T-helper 1 cell treated with Interleukin-12 subunit alpha and Interleukin-12 subunit beta and Interleukin-4 antibody, amounts not matched to agents 30 μg/mL and 1 μg/mL, for 36 hours (primary cell): ENCODE measurements around the gene TCEAL8.
A peak's percentile ranks its signal among the peaks of the same experiment; 100 is the strongest.
"Not testable (repeated sequence)": the region's sequence is repeated elsewhere in the genome, so short reads cannot be mapped to it uniquely, and the experiment has no call there.

Experiments
- H3K27ac Mint-ChIP-seq: one replicate; pipeline ENCODE4 v1.8.0; 2021; ENCODE audit warnings: mild to moderate bottlenecking, mixed read lengths
- H3K27me3 Mint-ChIP-seq: one replicate; pipeline ENCODE4 v1.8.0; 2021; ENCODE audit warnings: low read depth, mixed read lengths
- H3K36me3 Mint-ChIP-seq: one replicate; pipeline ENCODE4 v1.8.0; 2021; ENCODE audit warnings: low read depth, mixed read lengths
- H3K4me1 Mint-ChIP-seq: one replicate; pipeline ENCODE4 v1.8.0; 2021; ENCODE audit warnings: low read depth, mixed read lengths
- H3K4me3 Mint-ChIP-seq: one replicate; pipeline ENCODE4 v1.8.0; 2021; ENCODE audit warnings: mild to moderate bottlenecking, moderate library complexity, mixed read lengths
- H3K9me3 Mint-ChIP-seq: one replicate; pipeline ENCODE4 v1.8.0; 2021; ENCODE audit warnings: mixed read lengths

Gene TCEAL8

GRCh38 chrX:103236296-103236695 is 18.7 kb downstream of the TCEAL8 start:
- Mint-ChIP-seq H3K9me3 (no peaks in the 10 kb centered on the region), H3K4me1 (no peaks in the 10 kb centered on the region), H3K27ac (no peak overlapping the region), H3K27me3 (no peaks in the 10 kb centered on the region), H3K4me3 (no peak overlapping the region), H3K36me3 (no peaks in the 10 kb centered on the region)

GRCh38 chrX:103235608-103236007 is 19.3 kb downstream of the TCEAL8 start:
- H3K4me3 Mint-ChIP-seq, H3K4me1 Mint-ChIP-seq, H3K27me3 Mint-ChIP-seq, H3K9me3 Mint-ChIP-seq, H3K27ac Mint-ChIP-seq, H3K36me3 Mint-ChIP-seq: not testable (repeated sequence)

GRCh38 chrX:103234869-103235268 is 20.1 kb downstream of the TCEAL8 start:
- no peak overlapping the region for H3K4me3 Mint-ChIP-seq
- H3K36me3 Mint-ChIP-seq = no peaks in the 10 kb centered on the region
- H3K4me1 Mint-ChIP-seq = no peaks in the 10 kb centered on the region
- no peak overlapping the region for H3K27ac Mint-ChIP-seq
- H3K9me3 Mint-ChIP-seq = no peaks in the 10 kb centered on the region
- no peaks in the 10 kb centered on the region for H3K27me3 Mint-ChIP-seq

DNA sequence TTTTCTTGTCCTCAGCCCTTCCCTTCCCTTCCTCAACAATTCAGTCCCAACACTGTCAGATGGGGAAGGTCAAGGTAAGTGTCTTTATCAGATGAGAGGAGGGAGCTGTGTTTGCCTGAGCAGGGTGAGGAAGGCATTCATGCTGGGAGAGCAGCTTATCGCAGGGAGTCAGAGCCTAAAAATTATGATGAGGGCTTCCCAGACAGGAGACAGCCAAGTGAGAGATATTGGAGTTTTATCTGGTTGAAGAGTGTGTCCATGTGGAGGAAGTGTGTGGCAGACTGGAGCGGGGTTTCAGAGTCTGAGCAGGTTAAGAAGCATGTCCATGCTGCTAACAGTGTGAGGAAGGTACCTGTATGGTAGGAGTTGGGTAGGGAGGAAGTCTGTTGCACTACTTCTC is 21.7 kb downstream of the TCEAL8 start:
- Mint-ChIP-seq H3K4me1 (no peaks in the 10 kb centered on the region), H3K36me3 (no peaks in the 10 kb centered on the region), H3K27ac (no peak overlapping the region), H3K9me3 (no peaks in the 10 kb centered on the region), H3K4me3 (no peak overlapping the region), H3K27me3 (no peaks in the 10 kb centered on the region)

DNA sequence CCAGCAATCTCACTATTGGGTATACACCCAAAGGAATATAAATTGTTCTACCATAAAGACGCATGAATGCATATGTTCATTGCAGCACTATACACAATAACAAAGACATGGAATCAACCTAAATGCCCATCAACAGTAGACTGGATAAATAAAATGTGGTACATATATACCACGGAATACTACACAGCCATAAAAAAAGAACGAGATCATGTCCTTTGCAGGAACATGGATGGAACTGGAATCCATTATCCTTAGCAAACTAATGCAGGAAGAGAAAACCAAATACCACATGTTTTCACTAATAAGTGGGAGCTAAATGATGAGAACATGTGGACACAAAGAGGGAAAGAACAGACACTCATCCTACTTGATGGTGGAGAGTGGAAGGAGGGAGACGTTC is 29.0 kb downstream of the TCEAL8 start:
- H3K36me3 Mint-ChIP-seq, H3K9me3 Mint-ChIP-seq, H3K4me3 Mint-ChIP-seq, H3K27ac Mint-ChIP-seq, H3K4me1 Mint-ChIP-seq: not testable (repeated sequence)
- peaks cover 30% of the 10 kb centered on the region for H3K27me3 Mint-ChIP-seq

DNA sequence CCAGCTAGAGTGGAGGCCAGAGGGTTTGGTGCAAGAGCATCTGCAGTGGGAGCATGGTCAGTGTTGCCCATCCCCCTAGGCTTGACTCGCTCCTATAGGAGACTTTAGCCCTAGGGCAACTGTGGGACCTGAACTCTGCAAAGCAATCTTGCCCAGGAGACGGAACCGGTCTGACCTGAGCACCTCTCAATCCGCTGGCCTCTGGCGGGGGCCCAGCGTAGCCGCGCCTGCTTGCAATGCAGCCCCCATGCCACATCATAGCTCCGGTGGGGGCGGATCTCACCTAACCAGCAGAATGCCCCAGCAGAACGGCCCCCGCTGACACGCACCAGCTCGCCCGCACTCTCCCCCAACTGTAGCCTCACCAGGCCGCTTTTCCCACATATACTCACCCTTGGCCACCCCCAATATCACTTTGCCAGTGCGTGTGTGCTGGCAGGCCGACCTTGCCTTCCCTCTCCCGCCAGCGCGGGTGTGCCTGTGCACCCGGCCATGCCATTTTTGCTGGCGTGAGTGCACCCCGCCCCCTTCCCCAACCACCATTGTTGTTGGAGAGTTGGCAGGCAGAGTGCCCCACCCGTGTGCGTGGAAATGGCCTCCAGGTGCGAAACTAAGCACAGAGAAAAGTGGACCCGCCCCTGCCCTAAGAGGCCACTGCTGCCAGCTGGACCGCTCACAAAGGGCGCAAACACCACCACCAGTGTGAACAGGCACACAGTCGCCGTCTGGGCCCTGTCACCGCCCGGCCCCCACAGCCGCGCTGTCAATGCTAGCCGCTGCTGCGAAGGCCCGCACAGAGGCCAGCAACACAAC is 34.2 kb downstream of the TCEAL8 start:
- H3K9me3 Mint-ChIP-seq = no peaks in the 10 kb centered on the region
- no peak overlapping the region for H3K4me3 Mint-ChIP-seq
- H3K27ac Mint-ChIP-seq = no peak overlapping the region
- no peaks in the 10 kb centered on the region for H3K36me3 Mint-ChIP-seq
- no peaks in the 10 kb centered on the region for H3K4me1 Mint-ChIP-seq
- peaks cover 41% of the 10 kb centered on the region for H3K27me3 Mint-ChIP-seq

GRCh38 chrX:103215425-103215991 is 39.4 kb downstream of the TCEAL8 start:
- Mint-ChIP-seq H3K36me3 (no peaks in the 10 kb centered on the region), H3K27ac (no peak overlapping the region), H3K27me3 (peaks cover 10% of the 10 kb centered on the region), H3K4me1 (peaks cover 3% of the 10 kb centered on the region), H3K4me3 (peak overlapping the region; percentile 48), H3K9me3 (no peaks in the 10 kb centered on the region)

GRCh38 chrX:103214870-103215424 is 40.0 kb downstream of the TCEAL8 start, which contains the start of gene BEX4:
TSS of gene BEX4 (plus strand) at chrX:103215108. CDS start at chrX:103216154, 1,046 bp downstream.
- Mint-ChIP-seq H3K9me3 (no peaks in the 10 kb centered on the region), H3K4me1 (peaks cover 3% of the 10 kb centered on the region), H3K4me3 (peak within 1 kb of the TSS; percentile 84), H3K36me3 (no peaks in the 10 kb centered on the region), H3K27me3 (peaks cover 10% of the 10 kb centered on the region), H3K27ac (peak within 1 kb of the TSS; percentile 79)

DNA sequence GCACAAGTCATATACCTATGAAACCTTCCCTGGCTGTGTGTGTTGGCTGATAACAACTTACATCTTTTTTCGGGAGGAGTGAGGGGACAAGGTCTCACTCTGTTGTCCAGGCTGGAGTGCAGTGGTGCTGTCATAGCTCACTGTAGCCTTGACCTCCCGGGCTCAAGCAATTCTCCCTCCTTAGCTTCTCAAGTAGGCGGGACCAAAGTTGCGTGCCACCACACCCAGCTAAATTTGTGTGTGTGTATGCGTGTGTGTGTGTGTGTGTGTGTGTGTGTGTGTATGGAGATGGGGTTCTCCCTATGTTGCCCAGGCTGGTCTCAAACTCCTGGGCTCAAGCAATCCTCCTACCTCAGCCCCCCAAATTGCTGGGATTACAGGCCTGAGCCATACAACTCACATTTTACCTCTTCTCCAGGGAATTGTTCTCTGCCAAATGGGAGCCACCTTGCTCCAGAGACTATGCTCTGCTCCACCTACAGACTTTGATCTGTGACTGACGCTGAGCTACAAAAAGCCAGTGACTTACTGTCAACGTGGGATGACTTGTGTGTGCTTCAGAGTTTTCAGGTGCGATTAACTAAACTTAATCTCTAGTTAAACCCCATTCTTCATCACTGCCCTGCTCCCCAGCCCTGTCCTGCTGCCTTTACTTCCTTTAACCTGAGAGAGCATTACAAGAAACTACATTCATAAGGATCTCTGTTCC is 42.1 kb downstream of the TCEAL8 start:
- H3K4me3 Mint-ChIP-seq = no peak overlapping the region
- H3K4me1 Mint-ChIP-seq = peaks cover 3% of the 10 kb centered on the region
- H3K27ac Mint-ChIP-seq = no peak overlapping the region
- no peaks in the 10 kb centered on the region for H3K27me3 Mint-ChIP-seq
- H3K9me3 Mint-ChIP-seq = no peaks in the 10 kb centered on the region
- no peaks in the 10 kb centered on the region for H3K36me3 Mint-ChIP-seq

DNA sequence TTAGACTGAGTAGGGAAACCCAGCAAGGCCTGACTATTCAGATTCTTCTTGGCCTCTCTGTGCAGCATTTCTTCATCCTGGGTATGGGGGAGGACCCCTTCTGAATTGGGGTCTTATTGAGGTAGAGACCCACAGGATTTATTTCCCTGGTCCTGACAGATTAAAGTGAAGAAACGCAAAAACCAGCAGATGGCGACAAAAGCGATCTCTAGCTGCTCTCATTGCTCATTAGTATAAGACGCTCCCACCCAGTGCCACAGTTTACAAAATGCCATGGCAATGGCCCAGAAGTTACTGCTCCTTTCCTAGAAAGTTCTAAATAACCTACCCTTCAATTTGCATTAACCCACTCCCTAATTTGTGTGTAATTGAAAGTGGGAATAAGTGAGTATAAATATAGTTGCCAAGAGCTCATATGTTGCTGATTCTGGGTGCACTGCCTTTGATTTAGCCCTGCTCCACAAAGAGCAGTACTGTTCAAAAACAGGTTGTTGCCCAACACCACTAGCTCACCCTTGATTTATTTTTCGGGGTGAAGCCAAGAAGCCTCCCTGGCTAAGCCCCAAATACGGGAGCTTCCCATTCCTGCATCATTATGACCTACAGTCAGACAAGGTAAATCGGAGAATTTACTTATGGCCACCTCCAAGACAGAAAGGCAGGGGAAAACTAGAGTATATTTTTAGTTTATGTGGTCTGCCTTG is 43.8 kb downstream of the TCEAL8 start:
- Mint-ChIP-seq H3K4me3 (no peak overlapping the region), H3K27me3 (no peaks in the 10 kb centered on the region), H3K27ac (no peak overlapping the region), H3K36me3 (no peaks in the 10 kb centered on the region), H3K4me1 (peaks cover 3% of the 10 kb centered on the region), H3K9me3 (no peaks in the 10 kb centered on the region)

- no peak overlapping the region for H3K4me3 Mint-ChIP-seq
- H3K9me3 Mint-ChIP-seq = no peaks in the 10 kb centered on the region
- H3K36me3 Mint-ChIP-seq = no peaks in the 10 kb centered on the region
- H3K4me1 Mint-ChIP-seq = peaks cover 3% of the 10 kb centered on the region
- no peak overlapping the region for H3K27ac Mint-ChIP-seq
- H3K27me3 Mint-ChIP-seq = no peaks in the 10 kb centered on the region
These were observed 44.9 kb downstream of the TCEAL8 start for GRCh38 chrX:103210056-103210455.
